HCT116 (cell line): ENCODE data around the gene FSTL4.

Experiments
- CBX3 ChIP-seq: IDR thresholded peaks from 2 replicates; pipeline ENCODE4 v1.6.1; 2012; ENCODE audit warnings: low read depth
- CTCF ChIP-seq, 3 experiments: fragments of 200-600 bp in 1 of 3; sonication (generic) in 1 of 3; IDR thresholded peaks in 2 of 3; conservative IDR thresholded peaks in 1 of 3; 2 replicates each; pipeline ENCODE4 v1.5.1; 2012 to 2017; ENCODE audit warnings: low read depth in 2 of 3, low read length in 2 of 3, antibody characterized with exemption in 1 of 3, borderline replicate concordance in 1 of 3, control low read depth in 1 of 3, mild to moderate bottlenecking in 1 of 3, mixed read lengths in 1 of 3, mixed run types in 1 of 3, moderate library complexity in 1 of 3; ENCODE audit not compliant: insufficient read depth in 1 of 3
- EZH2 ChIP-seq: fragments of 200-600 bp; sonication (generic); IDR thresholded peaks from 2 replicates; pipeline ENCODE4 v1.6.1; 2017; ENCODE audit warnings: antibody characterized with exemption, mixed run types
- EZH2phosphoT487 ChIP-seq: fragments of 200-600 bp; IDR thresholded peaks from 2 replicates; pipeline ENCODE4 v1.6.1; 2018; ENCODE audit warnings: antibody characterized with exemption, borderline replicate concordance
- POLR2A ChIP-seq: IDR thresholded peaks from 2 replicates; pipeline ENCODE4 v1.7.0; 2011; ENCODE audit warnings: borderline replicate concordance; ENCODE audit not compliant: insufficient read depth, insufficient read length; ENCODE audit errors: extremely low read depth
- POLR2AphosphoS5 ChIP-seq: IDR thresholded peaks from 2 replicates; pipeline ENCODE4 v1.6.1; 2011; ENCODE audit warnings: mild to moderate bottlenecking, low read depth, low read length, moderate library complexity
- RAD21 ChIP-seq: IDR thresholded peaks from 2 replicates; pipeline ENCODE4 v1.6.1; 2012; ENCODE audit warnings: low read depth, mild to moderate bottlenecking
- SIN3A ChIP-seq: IDR thresholded peaks from 2 replicates; pipeline ENCODE4 v1.6.1; 2012; ENCODE audit warnings: low read depth
- SRF ChIP-seq: IDR thresholded peaks from 2 replicates; pipeline ENCODE4 v1.6.1; 2012; ENCODE audit warnings: low read depth
- TCF7L2 ChIP-seq: IDR thresholded peaks from 2 replicates; pipeline ENCODE4 v1.7.0; 2011; ENCODE audit warnings: borderline replicate concordance, inconsistent platforms; ENCODE audit not compliant: insufficient read depth, insufficient read length; ENCODE audit errors: extremely low read depth
- ZNF274 ChIP-seq: fragments of 200-500 bp; sonication (Bioruptor generic); IDR thresholded peaks from 2 replicates; pipeline ENCODE4 v1.6.1; 2014; ENCODE audit warnings: mild to moderate bottlenecking, low read depth, low read length, inconsistent platforms

GRCh38 chr5:133579766-133580165, 32.6 kb downstream of the FSTL4 start:
- TF ChIP-seq RAD21 (no peak), CTCF (IDR thresholded peaks at IDR 0.05 in 2 of 3, conservative IDR thresholded peaks at IDR 0.05 in 1 of 3; ENCODE audit: borderline replicate concordance in 1 of 3, insufficient read depth in 1 of 3, low read depth in 2 of 3, low read length in 2 of 3) (no peak), POLR2AphosphoS5 (no peak), EZH2 (no peak), TCF7L2 (no peak), SRF (no peak), ZNF274 (no peak), CBX3 (no peak), EZH2phosphoT487 (no peak), POLR2A (no peak), SIN3A (no peak)
